NCI-H748 (cell line): ENCODE measurements around the gene SRPRA.

ENCODE experiments used
- DNase-seq: peaks from one replicate; lab custom pipeline; 2025; ENCODE audit not compliant: unreplicated experiment; lab: John Stamatoyannopoulos, UW

Gene SRPRA

GRCh38 chr11:126231725-126232459 lies 36.8 kb downstream of the SRPRA start:
- no peak for DNase-seq

GRCh38 chr11:126229858-126230540 lies 38.7 kb downstream of the SRPRA start:
- DNase-seq: no peak

GRCh38 chr11:126226334-126227084 lies 42.2 kb downstream of the SRPRA start:
- DNase-seq: no peak

- no peak for DNase-seq
These were observed 43.4 kb downstream of the SRPRA start for GRCh38 chr11:126225295-126225665.

GRCh38 chr11:126224647-126225294 lies 43.9 kb downstream of the SRPRA start:
- no peak for DNase-seq

GRCh38 chr11:126219547-126219946 lies 49.1 kb downstream of the SRPRA start:
- no peak for DNase-seq

GRCh38 chr11:126217491-126217890 lies 51.2 kb downstream of the SRPRA start:
- no peak for DNase-seq

GRCh38 chr11:126216526-126217305 lies 52.0 kb downstream of the SRPRA start:
- no peak for DNase-seq

- no peak for DNase-seq
These were observed 53.9 kb downstream of the SRPRA start for GRCh38 chr11:126214841-126215240.

- DNase-seq: no peak
These were observed 54.3 kb downstream of the SRPRA start for GRCh38 chr11:126214441-126214840.
